Endothelial cell of umbilical vein (primary cell): ENCODE data around the gene INPP5K. TPM values are rescaled to one million over a fixed set of nuclear protein-coding genes. Genes with fewer than 3 reads are reported as not detected.

Source experiments
- BruUV-seq: library from RNA; stranded (reverse); fragments of 400-500 nt; replicated peaks from 2 replicates; lab custom pipeline; 2021; lab: Mats Ljungman, UMichigan
- CTCF ChIA-PET: fragments of 300-600, 350-600 bp; sonication (Branson Sonifier 250); formaldehyde crosslinking; loops from one replicate; lab custom pipeline; 2021; ENCODE audit warnings: antibody characterized with exemption, inconsistent platforms; lab: Charles Lee
- POLR2A ChIA-PET: fragments of 300-600, 350-600 bp; sonication (Branson Sonifier 250); formaldehyde crosslinking; loops from one replicate; lab custom pipeline; 2021; ENCODE audit warnings: antibody characterized with exemption, inconsistent platforms; lab: Charles Lee
- DNase-seq: peaks from one replicate; pipeline ENCODE4 v3.0.0-alpha.2; 2011; ENCODE audit warnings: low read depth, low spot score
- FAIRE-seq: peaks from 2 replicates; lab custom pipeline; 2011; peaks lifted over from hg19 to GRCh38; lab: Jason Lieb, UNC
- H2AFZ ChIP-seq: 2 replicates; pipeline ENCODE4 v1.6.0; 2012; ENCODE audit warnings: low read depth, low read length, control low read depth, inconsistent platforms
- H3K27ac ChIP-seq: 2 replicates; pipeline ENCODE4 v1.5.1; 2011; ENCODE audit warnings: low read depth, mild to moderate bottlenecking, control low read depth, low read length, moderate library complexity; ENCODE audit not compliant: insufficient read depth
- H3K27me3 ChIP-seq, 2 experiments: 2 replicates each; pipeline versions ENCODE4 v1.6.0 to v1.6.1; 2011; ENCODE audit warnings: low read length in 2 of 2, mixed read lengths in 1 of 2; ENCODE audit not compliant: control insufficient read depth in 2 of 2, insufficient read depth in 2 of 2
- H3K36me3 ChIP-seq, 2 experiments: 2 replicates in 1 of 2; 3 replicates in 1 of 2; pipeline ENCODE4 v1.5.1; 2011; ENCODE audit warnings: low read length in 2 of 2, mild to moderate bottlenecking in 1 of 2, moderate library complexity in 1 of 2; ENCODE audit not compliant: control insufficient read depth in 2 of 2, insufficient read depth in 2 of 2; ENCODE audit errors: extremely low read depth in 1 of 2
- H3K4me1 ChIP-seq: 3 replicates; pipeline ENCODE4 v1.5.1; 2011; ENCODE audit warnings: mild to moderate bottlenecking, low read length; ENCODE audit not compliant: control insufficient read depth, insufficient read depth; ENCODE audit errors: extremely low read depth
- H3K4me2 ChIP-seq: 2 replicates; pipeline ENCODE4 v1.6.1; 2011; ENCODE audit warnings: low read length, control low read depth, mixed read lengths; ENCODE audit not compliant: insufficient read depth
- H3K4me3 ChIP-seq, 3 experiments: fragments of 200-600 bp in 1 of 3; sonication (generic), shearing (Covaris generic) in 1 of 3; replicated peaks in 1 of 3; 2 replicates each; pipeline ENCODE4 v1.5.1; 2011 to 2016; ENCODE audit warnings: control low read depth in 3 of 3, low read length in 3 of 3, mild to moderate bottlenecking in 2 of 3, inconsistent platforms in 1 of 3, low read depth in 1 of 3, moderate library complexity in 1 of 3; ENCODE audit not compliant: insufficient read depth in 1 of 3
- H3K79me2 ChIP-seq: 2 replicates; pipeline ENCODE4 v1.6.0; 2012; ENCODE audit warnings: low read length, inconsistent platforms; ENCODE audit not compliant: control insufficient read depth, insufficient read depth
- H3K9ac ChIP-seq: replicated peaks from 2 replicates; pipeline ENCODE3; 2011; ENCODE audit warnings: low read length, control low read depth; ENCODE audit not compliant: insufficient read depth; ENCODE audit errors: extremely low read depth
- H3K9me1 ChIP-seq: replicated peaks from 3 replicates; pipeline ENCODE4 v1.6.0; 2011; ENCODE audit warnings: mild to moderate bottlenecking, low read length; ENCODE audit not compliant: control insufficient read depth, insufficient read depth; ENCODE audit errors: extremely low read depth
- H3K9me3 ChIP-seq: replicated peaks from 2 replicates; pipeline ENCODE4 v1.5.1; 2012; ENCODE audit warnings: low read length, inconsistent platforms; ENCODE audit not compliant: control insufficient read depth, insufficient read depth
- H4K20me1 ChIP-seq: replicated peaks from 2 replicates; pipeline ENCODE3; 2011; ENCODE audit warnings: mild to moderate bottlenecking, low read length; ENCODE audit not compliant: control insufficient read depth, insufficient read depth; ENCODE audit errors: extremely low read depth
- EZH2 ChIP-seq: IDR thresholded peaks from 2 replicates; pipeline ENCODE4 v1.6.1; 2012; ENCODE audit warnings: borderline replicate concordance, low read depth, mild to moderate bottlenecking, moderate library complexity, low read length, inconsistent platforms; ENCODE audit not compliant: severe bottlenecking
- FOS ChIP-seq: IDR thresholded peaks from 2 replicates; pipeline ENCODE4 v1.6.1; 2011; ENCODE audit warnings: mild to moderate bottlenecking, low read length, moderate library complexity, borderline replicate concordance; ENCODE audit not compliant: insufficient read depth
- GATA2 ChIP-seq: IDR thresholded peaks from 2 replicates; pipeline ENCODE4 v1.7.0; 2011; ENCODE audit warnings: low read depth, mild to moderate bottlenecking, moderate library complexity, mixed read lengths, low read length; ENCODE audit not compliant: insufficient read length, insufficient read depth
- JUN ChIP-seq: IDR thresholded peaks from 2 replicates; pipeline ENCODE4 v1.6.1; 2011; ENCODE audit warnings: borderline replicate concordance, low read depth; ENCODE audit not compliant: insufficient read length, insufficient read depth
- MAX ChIP-seq: IDR thresholded peaks from 2 replicates; pipeline ENCODE4 v1.6.1; 2011; ENCODE audit not compliant: insufficient read depth, insufficient read length
- MYC ChIP-seq: IDR thresholded peaks from one replicate; pipeline ENCODE4 v1.6.1; 2011; ENCODE audit warnings: mild to moderate bottlenecking, low read depth, low read length
- POLR2A ChIP-seq: IDR thresholded peaks from 2 replicates; pipeline ENCODE4 v1.6.1; 2012; ENCODE audit warnings: low read depth, mild to moderate bottlenecking, control low read depth, low read length
- POLR2AphosphoS5 ChIP-seq: IDR thresholded peaks from 2 replicates; pipeline ENCODE4 v1.6.1; 2012; ENCODE audit warnings: low read depth, mild to moderate bottlenecking, control low read depth, low read length, moderate library complexity; ENCODE audit not compliant: insufficient read depth
- dilution Hi-C: fragments of 300-500 bp; cut with MboI; formaldehyde crosslinking; loops from one replicate; pipeline ENCODE4 v1.15.0; 2019; ENCODE audit warnings: low sequenced_read_pairs; ENCODE audit not compliant: extremely low pct_ligation_motif_present
- intact Hi-C: fragments of 100-400 bp; cut with micrococcal nuclease; formaldehyde crosslinking; loops from one replicate; pipeline ENCODE4 v1.10.0; 2022
- polyA plus RNA-seq, 4 experiments: library from polyadenylated mRNA; depleted of rRNA in 3 of 4; stranded (reverse) in 3 of 4; unstranded in 1 of 4; fragments of >200 nt; gene quantifications; 2 replicates each; pipeline versions ENCODE4 v1.2.1 to v1.2.3, GENCODE V29; 2011 to 2012; ENCODE audit warnings: missing spikeins in 1 of 4
- total RNA-seq: library from RNA; stranded (reverse); gene quantifications from 2 replicates; pipeline ENCODE4 v1.2.3, GENCODE V29; 2021
- TF ChIP-seq, protein P1 (sequence below), 2 donors: IDR thresholded peaks; 1 replicate in 1 of 2; 2 replicates in 1 of 2; pipeline ENCODE4 v1.5.1; 2011; ENCODE audit warnings: low read length in 2 of 2, mild to moderate bottlenecking in 2 of 2, moderate library complexity in 2 of 2, control low read depth in 1 of 2, inconsistent platforms in 1 of 2, low read depth in 1 of 2; ENCODE audit not compliant: insufficient read depth in 1 of 2; ENCODE audit errors: extremely low read depth in 1 of 2

INPP5K gene
- total and polyA plus RNA-seq, 2 donors (not counting 3 experiments of a cell fraction or from before 2014, with no cell fraction given), result 44.2 to 54.1 TPM

GRCh38 chr17:1521086-1521640 lies 4.8 kb upstream of the INPP5K start:
- Histone ChIP-seq H3K4me2 (no peak overlapping the region), H3K9me1 (no peaks in the 10 kb centered on the region), H3K79me2 (peaks cover 4% of the 10 kb centered on the region), H3K4me3 (no peak overlapping the region), H3K9ac (no peak overlapping the region), H2AFZ (no peak overlapping the region), H3K9me3 (no peaks in the 10 kb centered on the region), H3K4me1 (peaks cover 3% of the 10 kb centered on the region), H3K27ac (no peak overlapping the region), H3K36me3 (peaks cover 0 to 7% of the 10 kb centered on the region in 2 experiments), H3K27me3 (no peaks in the 10 kb centered on the region), H4K20me1 (no peaks in the 10 kb centered on the region)
- CTCF ChIA-PET, result interaction anchor here (1.5 to 2.9 kb wide), 3 partner anchors 12 to 262 kb away, joined by 5 to 11 read pairs (median 5); no protein-coding TSS in a partner anchor
- POLR2A ChIA-PET, result no interaction called here
- FAIRE-seq (no peak), DNase-seq (no peak)
- dilution Hi-C loops (no loop called here), intact Hi-C loops (no loop called here)
- BruUV-seq, result no TSS peak
- TF ChIP-seq FOS, result no peak

GRCh38 chr17:1519678-1520077 lies 3.3 kb upstream of the INPP5K start:
- no peak overlapping the region for H3K4me3 ChIP-seq
- no peaks in the 10 kb centered on the region for H3K9me3 ChIP-seq
- H3K4me1 ChIP-seq, result peaks cover 13% of the 10 kb centered on the region
- FAIRE-seq, result no peak
- no peak for DNase-seq
- POLR2A ChIA-PET, result no interaction called here
- H3K36me3 ChIP-seq, result peaks cover 0 to 7% of the 10 kb centered on the region in 2 experiments
- intact Hi-C loops, result no loop called here
- no peaks in the 10 kb centered on the region for H4K20me1 ChIP-seq
- no peak overlapping the region for H3K9ac ChIP-seq
- H3K9me1 ChIP-seq, result no peaks in the 10 kb centered on the region
- H3K4me2 ChIP-seq, result no peak overlapping the region
- CTCF ChIA-PET, result interaction anchor here (0.8 to 2.9 kb wide), 3 partner anchors 154 to 260 kb away, joined by 3 to 11 read pairs (median 7); no protein-coding TSS in a partner anchor
- H3K79me2 ChIP-seq, result peaks cover 4% of the 10 kb centered on the region
- dilution Hi-C loops, result no loop called here
- no TSS peak for BruUV-seq
- no peaks in the 10 kb centered on the region for H3K27me3 ChIP-seq
- H2AFZ ChIP-seq, result no peak overlapping the region
- TF ChIP-seq EZH2 (no peak), FOS (no peak), POLR2A (no peak), GATA2 (no peak), POLR2AphosphoS5 (no peak), MAX (no peak), MYC (no peak), JUN (no peak)
- TF ChIP-seq, protein P1, sequence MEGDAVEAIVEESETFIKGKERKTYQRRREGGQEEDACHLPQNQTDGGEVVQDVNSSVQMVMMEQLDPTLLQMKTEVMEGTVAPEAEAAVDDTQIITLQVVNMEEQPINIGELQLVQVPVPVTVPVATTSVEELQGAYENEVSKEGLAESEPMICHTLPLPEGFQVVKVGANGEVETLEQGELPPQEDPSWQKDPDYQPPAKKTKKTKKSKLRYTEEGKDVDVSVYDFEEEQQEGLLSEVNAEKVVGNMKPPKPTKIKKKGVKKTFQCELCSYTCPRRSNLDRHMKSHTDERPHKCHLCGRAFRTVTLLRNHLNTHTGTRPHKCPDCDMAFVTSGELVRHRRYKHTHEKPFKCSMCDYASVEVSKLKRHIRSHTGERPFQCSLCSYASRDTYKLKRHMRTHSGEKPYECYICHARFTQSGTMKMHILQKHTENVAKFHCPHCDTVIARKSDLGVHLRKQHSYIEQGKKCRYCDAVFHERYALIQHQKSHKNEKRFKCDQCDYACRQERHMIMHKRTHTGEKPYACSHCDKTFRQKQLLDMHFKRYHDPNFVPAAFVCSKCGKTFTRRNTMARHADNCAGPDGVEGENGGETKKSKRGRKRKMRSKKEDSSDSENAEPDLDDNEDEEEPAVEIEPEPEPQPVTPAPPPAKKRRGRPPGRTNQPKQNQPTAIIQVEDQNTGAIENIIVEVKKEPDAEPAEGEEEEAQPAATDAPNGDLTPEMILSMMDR (IDR thresholded peaks at IDR 0.05; ENCODE audit: extremely low read depth in 1 of 2, insufficient read depth in 1 of 2, low read depth in 1 of 2, low read length in 2 of 2), result no peak
- H3K27ac ChIP-seq, result no peak overlapping the region
